HL-60/S4 (cell line): Measurements from ENCODE around the gene OR10J4.
"Not testable (repeated sequence)": the region's sequence is repeated elsewhere in the genome, so short reads cannot be mapped to it uniquely, and the experiment has no call there.

Experiments used
- in situ Hi-C: fragments of 300-500 bp; cut with MboI; formaldehyde crosslinking; loops from 2 replicates; pipeline ENCODE4 v1.14.3; 2022; ENCODE audit warnings: low sequenced_read_pairs

Gene OR10J4

DNA sequence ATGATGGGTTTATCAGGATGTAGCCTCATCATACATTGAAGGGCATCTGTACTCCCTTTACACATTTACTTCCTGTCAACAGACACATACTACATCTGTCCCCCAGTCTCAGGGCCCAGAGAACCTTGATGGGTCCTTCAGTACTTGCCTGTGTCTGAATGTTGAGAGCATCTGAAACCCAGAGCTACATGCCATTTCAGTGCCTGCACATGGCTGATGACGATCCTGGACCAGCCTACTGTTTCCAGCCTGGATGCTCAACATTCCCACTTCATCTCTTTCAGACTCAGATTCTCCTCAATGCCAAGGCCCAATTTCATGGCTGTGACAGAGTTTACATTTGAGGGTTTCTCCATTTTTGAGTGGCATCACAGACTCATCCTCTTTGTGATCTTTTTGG is at the start of gene OR10J4:
TSS of gene OR10J4 (plus strand) at position 301 of the 400 bp plus-strand sequence.
- in situ Hi-C loops, result no loop called here

DNA sequence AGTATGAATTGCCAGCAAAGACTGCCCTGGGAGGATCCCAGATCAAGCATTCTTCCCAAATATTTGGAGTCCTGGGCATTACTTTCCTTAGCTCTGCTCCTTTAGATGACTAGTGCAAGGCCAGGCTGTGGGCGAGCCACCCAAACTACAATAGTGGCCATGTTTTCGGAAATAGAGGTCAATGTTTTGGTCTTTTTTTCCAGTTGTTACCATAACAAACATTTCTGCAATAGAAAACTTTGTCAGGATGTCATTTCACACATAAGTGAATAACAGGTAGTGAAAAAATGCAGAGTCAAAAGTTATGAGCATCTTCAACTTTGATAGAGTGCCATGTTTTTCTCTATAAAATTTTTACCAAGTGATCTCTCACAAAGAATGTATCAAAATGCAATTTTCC is 25.2 kb upstream of the OR10J4 start:
- in situ Hi-C loops, result no loop called here

DNA sequence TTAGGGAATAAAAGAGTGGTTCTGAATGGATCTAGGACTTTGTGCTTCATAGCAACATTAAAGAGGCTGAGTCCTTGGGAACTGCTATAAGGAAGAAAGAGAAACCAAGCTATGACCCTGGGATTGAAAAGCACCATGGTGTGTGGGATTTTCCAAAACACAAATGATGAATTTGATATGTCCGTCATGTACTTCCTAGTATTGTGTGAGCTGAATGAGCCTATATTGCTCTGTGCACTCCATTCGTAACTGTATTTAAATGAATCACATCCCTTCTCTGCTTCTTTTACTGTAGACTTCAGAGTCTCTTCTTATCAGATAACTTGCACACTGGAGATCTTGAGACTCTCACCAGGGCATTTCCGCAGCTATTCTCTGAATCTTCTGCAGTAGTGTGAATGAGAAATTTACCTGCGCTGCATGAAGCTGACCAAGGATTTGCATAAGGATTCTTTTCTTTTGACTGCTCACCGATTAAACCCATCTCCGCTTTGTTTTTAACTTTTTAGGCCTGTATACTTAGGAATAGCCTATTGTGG is 23.1 kb upstream of the OR10J4 start:
- in situ Hi-C loops, result no loop called here

- in situ Hi-C loops, result no loop called here
Measured at GRCh38 chr1:159421821-159422220, 10.2 kb upstream of the OR10J4 start.

DNA sequence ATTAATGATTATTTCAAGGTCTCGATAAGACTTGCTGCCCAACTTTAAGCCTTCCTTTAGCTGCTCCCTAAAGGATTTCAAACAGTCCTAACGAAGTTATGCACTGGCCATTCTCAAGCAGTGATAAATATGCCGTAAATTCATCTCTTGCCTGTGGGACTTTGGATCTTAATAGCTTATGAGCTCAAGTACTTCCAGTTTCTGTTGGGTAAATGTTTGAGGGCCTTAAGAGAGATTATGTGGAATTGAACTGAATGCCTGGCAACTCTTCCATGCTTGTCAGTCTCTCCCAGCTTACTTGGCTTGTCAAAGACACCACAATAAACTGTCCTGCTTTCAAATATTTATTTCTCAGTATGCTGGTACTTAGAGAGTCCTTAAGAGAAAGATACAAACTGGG is 3.5 kb upstream of the OR10J4 start:
- in situ Hi-C loops, result no loop called here

- in situ Hi-C loops, result no loop called here
Measured at GRCh38 chr1:159429074-159429861, 2.7 kb upstream of the OR10J4 start.

- in situ Hi-C loops, result no loop called here
Measured at GRCh38 chr1:159430985-159431384, 1.0 kb upstream of the OR10J4 start.

GRCh38 chr1:159436469-159436868 is 4.5 kb downstream of the OR10J4 start:
- in situ Hi-C loops, result no loop called here

DNA sequence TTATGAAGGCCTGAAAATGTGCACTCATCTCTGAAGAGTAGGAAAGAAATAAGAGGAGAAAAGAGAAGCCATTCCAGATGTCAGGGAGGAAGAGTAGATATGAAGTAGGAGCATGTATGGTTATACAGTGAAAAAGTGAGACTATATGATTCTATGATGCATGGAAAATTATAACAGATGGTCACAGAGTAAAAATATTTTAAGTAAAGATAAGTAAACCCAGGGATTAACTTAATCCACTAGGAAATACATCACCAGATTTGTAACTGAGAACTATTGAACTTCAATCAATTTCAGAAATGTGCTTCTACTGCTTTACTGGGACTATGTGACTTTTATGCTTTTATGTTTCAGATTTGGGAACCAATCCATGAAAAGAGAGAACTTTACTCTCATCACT is 7.4 kb downstream of the OR10J4 start, which contains the start of gene OR10J1:
TSS of gene OR10J1 (plus strand) at position 301 of the 400 bp plus-strand sequence. CDS start at position 371, 70 bp downstream.
- in situ Hi-C loops, result no loop called here

- in situ Hi-C loops, result no loop called here
Measured at GRCh38 chr1:159441360-159441759, 9.4 kb downstream of the OR10J4 start.

DNA sequence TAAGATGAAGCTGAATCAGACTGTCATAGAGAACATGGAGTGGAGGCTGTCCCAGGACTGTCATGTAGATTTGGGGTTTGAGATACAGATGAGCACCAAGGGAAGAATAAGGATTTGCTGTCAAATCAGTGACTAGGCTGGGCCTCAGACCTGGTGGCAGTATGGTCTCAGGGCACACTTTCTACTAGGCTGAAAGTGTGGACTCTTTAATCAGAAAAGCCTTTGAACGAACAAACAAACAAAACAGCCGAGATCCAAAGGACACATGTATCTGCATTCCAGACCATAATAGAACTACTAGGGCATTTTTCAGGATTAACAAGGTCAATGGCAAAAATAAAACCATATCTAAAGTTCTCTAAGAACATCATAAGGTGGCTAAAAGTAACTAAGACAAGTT is 10.4 kb downstream of the OR10J4 start:
- in situ Hi-C loops, result no loop called here

GRCh38 chr1:159443066-159443750 is 11.2 kb downstream of the OR10J4 start:
- in situ Hi-C loops, result no loop called here

- in situ Hi-C loops, result no loop called here
Measured at GRCh38 chr1:159444511-159444910, 12.5 kb downstream of the OR10J4 start.

DNA sequence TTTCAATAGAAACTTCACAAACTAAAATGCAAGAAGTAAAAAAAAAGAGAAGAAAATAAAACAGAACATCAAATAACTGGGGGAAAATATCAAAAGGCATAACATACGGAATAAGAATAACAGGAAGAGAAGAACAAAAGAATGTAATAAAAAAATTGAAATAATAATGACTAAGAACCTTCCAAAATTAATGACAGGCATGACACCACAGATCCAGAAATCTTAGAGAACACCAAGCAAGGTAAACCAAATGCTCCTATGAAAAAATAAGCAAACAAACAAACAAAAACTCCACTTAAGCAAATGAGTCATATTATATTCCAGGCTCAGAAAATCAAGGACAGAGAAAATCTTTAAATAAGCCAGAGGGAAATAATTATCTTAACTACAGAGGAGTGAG is 16.2 kb downstream of the OR10J4 start:
- in situ Hi-C loops, result no loop called here

GRCh38 chr1:159449605-159450004 is 17.6 kb downstream of the OR10J4 start:
- in situ Hi-C loops, result not testable (repeated sequence)

DNA sequence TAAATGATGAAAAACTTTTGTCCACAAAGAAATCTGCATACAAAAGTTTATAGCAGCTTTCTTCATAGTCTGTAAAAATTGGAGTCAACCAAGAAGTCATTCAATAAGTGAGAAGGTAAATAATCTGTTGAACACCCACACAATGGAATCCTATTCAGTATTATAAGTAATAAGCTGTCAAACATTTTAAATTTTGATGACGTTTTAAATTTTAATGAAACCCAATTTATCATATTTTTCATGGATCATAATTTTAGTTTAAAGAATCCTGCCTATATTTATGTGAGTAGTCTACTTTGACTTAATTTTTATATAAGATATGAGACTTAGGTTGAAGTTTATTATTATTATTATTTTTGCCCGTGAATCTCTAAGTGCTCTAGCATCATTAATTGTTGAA is 27.5 kb downstream of the OR10J4 start:
- in situ Hi-C loops, result no loop called here

- in situ Hi-C loops, result no loop called here
Measured at GRCh38 chr1:159465191-159465603, 33.2 kb downstream of the OR10J4 start.

GRCh38 chr1:159468321-159468720 is 36.3 kb downstream of the OR10J4 start:
- in situ Hi-C loops, result no loop called here

DNA sequence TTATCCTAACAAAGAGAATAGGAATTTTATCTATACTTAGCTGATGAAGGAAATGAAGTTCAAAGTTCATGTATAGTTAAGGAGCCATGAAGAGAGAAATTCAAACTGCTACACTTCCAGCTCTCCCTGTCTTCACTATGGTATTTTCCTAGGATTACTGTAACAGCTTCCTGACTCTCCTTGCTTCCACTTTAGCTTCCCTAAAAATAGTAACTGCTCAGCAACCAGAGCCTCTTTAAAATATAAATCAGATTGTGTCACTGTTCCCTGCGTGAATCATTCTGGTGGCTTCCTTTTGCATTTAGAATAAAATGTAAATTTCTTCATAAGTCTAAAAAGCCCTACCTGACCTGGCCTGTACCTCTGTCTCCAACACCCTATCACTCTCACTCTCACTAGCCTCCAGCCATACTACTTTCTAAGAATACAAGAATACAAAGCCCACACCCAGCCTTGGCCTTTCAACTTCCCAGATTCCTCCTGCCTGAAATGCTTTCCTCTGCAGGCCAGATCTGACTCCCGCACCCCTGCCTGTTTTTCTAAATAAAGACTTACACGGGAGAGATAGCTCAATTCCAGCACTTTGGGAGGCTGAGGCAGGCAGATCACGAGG is 38.0 kb downstream of the OR10J4 start:
- in situ Hi-C loops, result no loop called here

DNA sequence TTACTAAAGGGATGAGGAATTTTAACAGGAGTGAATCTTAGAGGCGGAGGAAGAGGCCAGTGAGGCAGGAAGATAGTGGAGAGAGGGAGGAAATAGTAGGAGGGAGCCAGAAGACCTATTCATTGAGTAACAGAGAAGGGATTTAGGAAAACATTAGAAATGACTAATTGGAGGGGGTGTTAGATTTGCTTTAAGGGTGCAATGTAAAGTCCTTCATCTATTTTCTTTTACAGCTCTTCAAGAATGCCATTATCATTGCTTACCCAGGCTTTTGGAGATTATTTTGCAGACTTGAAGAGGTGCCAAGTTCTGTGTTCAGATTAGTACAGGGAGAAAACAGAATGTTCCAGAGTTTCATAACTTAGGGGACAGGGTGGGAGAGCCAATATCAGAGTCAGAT is 41.3 kb downstream of the OR10J4 start:
- in situ Hi-C loops, result no loop called here

DNA sequence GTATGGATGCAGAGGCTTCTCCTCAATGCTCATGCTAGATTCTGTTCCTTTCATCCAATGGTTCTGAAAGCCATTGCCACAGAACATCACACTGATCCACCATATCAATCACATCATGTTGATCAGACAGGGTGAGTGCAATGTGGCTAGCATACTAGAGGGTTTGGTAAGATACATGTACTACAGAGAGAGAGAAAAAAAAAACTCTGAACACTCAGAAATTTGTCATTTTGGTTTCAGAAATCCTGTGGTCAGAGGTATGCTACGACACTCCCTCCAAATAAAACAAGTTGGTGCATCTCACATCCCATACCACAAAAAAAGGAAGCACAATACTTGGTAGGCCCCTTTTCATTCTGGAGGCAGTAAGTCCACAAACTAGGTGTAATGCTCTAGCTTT is 42.9 kb downstream of the OR10J4 start:
- in situ Hi-C loops, result no loop called here
